OCI-LY1 (cell line): ENCODE data around the gene TMEM139.

Experiments
- EZH2 ChIP-seq: fragments of 200-600 bp; sonication (generic), shearing (Covaris generic); IDR thresholded peaks from 2 replicates; pipeline ENCODE4 v1.8.0; 2017; ENCODE audit warnings: borderline replicate concordance, mixed run types, mild to moderate bottlenecking, antibody characterized with exemption, low read length, moderate library complexity, mixed read lengths
- TF ChIP-seq, protein P1 (sequence below): fragments of 200-600 bp; sonication (generic), shearing (Covaris generic); IDR thresholded peaks from 2 replicates; pipeline ENCODE4 v1.5.1; 2017; ENCODE audit warnings: mild to moderate bottlenecking, antibody characterized with exemption, low read length, moderate library complexity, mixed read lengths

GRCh38 chr7:143315776-143316175, 31.0 kb downstream of the TMEM139 start, which contains the start of gene CLCN1:
- TF ChIP-seq, protein P1, sequence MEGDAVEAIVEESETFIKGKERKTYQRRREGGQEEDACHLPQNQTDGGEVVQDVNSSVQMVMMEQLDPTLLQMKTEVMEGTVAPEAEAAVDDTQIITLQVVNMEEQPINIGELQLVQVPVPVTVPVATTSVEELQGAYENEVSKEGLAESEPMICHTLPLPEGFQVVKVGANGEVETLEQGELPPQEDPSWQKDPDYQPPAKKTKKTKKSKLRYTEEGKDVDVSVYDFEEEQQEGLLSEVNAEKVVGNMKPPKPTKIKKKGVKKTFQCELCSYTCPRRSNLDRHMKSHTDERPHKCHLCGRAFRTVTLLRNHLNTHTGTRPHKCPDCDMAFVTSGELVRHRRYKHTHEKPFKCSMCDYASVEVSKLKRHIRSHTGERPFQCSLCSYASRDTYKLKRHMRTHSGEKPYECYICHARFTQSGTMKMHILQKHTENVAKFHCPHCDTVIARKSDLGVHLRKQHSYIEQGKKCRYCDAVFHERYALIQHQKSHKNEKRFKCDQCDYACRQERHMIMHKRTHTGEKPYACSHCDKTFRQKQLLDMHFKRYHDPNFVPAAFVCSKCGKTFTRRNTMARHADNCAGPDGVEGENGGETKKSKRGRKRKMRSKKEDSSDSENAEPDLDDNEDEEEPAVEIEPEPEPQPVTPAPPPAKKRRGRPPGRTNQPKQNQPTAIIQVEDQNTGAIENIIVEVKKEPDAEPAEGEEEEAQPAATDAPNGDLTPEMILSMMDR: no peak
- no peak for TF ChIP-seq EZH2
